ENCODE measurements around the gene TNFRSF18. TPM values are rescaled to one million over a fixed set of nuclear protein-coding genes. Genes with fewer than 3 reads are reported as not detected.

Gene TNFRSF18
- total and polyA plus RNA-seq, 2 donors (not counting 3 experiments of a cell fraction or from before 2014, with no cell fraction given) = not detected

GRCh38 chr1:1199141-1199960 is 7.0 kb downstream of the TNFRSF18 start:
- no peak overlapping the region for H3K9ac ChIP-seq (replicated peaks; ENCODE audit: extremely low read depth, insufficient read depth, low read length)
- H3K36me3 ChIP-seq (ENCODE audit: control insufficient read depth in 2 of 2, extremely low read depth in 1 of 2, insufficient read depth in 2 of 2, low read length in 2 of 2) = no peaks in the 10 kb centered on the region
- dilution Hi-C loops (cut with MboI; ENCODE audit: extremely low pct_ligation_motif_present, low sequenced_read_pairs) = no loop called here
- no peak overlapping the region for H2AFZ ChIP-seq (ENCODE audit: low read depth, low read length)
- CTCF ChIA-PET = no interaction called here
- no peak overlapping the region for H3K27ac ChIP-seq (ENCODE audit: insufficient read depth, low read depth, low read length)
- H3K9me3 ChIP-seq (replicated peaks; ENCODE audit: control insufficient read depth, insufficient read depth, low read length) = no peaks in the 10 kb centered on the region
- TF ChIP-seq GATA2 (IDR thresholded peaks at IDR 0.05; ENCODE audit: insufficient read depth, insufficient read length, low read depth, low read length) (no peak), POLR2A (IDR thresholded peaks at IDR 0.05; ENCODE audit: low read depth, low read length) (no peak), MAX (IDR thresholded peaks at IDR 0.05; ENCODE audit: insufficient read depth, insufficient read length) (no peak), CTCF (IDR thresholded peaks at IDR 0.05; ENCODE audit: extremely low read depth in 1 of 2, insufficient read depth in 1 of 2, low read depth in 1 of 2, low read length in 2 of 2) (no peak), FOS (IDR thresholded peaks at IDR 0.05; ENCODE audit: borderline replicate concordance, insufficient read depth, low read length) (no peak), JUN (IDR thresholded peaks at IDR 0.05; ENCODE audit: borderline replicate concordance, insufficient read depth, insufficient read length, low read depth) (no peak), POLR2AphosphoS5 (IDR thresholded peaks at IDR 0.05; ENCODE audit: insufficient read depth, low read depth, low read length) (no peak), EZH2 (IDR thresholded peaks at IDR 0.05; ENCODE audit: borderline replicate concordance, low read depth, low read length, severe bottlenecking) (no peak), MYC (IDR thresholded peaks at IDR 0.05; ENCODE audit: low read depth, low read length) (no peak)
- no peak for DNase-seq (ENCODE audit: low read depth, low spot score)
- H3K4me1 ChIP-seq (ENCODE audit: control insufficient read depth, extremely low read depth, insufficient read depth, low read length) = no peaks in the 10 kb centered on the region
- H3K4me3 ChIP-seq (replicated peaks in 1 of 3; ENCODE audit: insufficient read depth in 1 of 3, low read depth in 1 of 3, low read length in 3 of 3) = no peak overlapping the region
- POLR2A ChIA-PET = interaction anchor here (0.6 kb wide), 1 partner anchor 9 kb away, joined by 3 read pairs; no protein-coding TSS in a partner anchor
- no TSS peak for BruUV-seq (replicated peaks)
- no peaks in the 10 kb centered on the region for H4K20me1 ChIP-seq (replicated peaks; ENCODE audit: control insufficient read depth, extremely low read depth, insufficient read depth, low read length)
- no peak for FAIRE-seq
- no peaks in the 10 kb centered on the region for H3K9me1 ChIP-seq (replicated peaks; ENCODE audit: control insufficient read depth, extremely low read depth, insufficient read depth, low read length)
- H3K4me2 ChIP-seq (ENCODE audit: insufficient read depth, low read length) = no peak overlapping the region
- peaks cover 0 to 1% of the 10 kb centered on the region in 2 experiments for H3K27me3 ChIP-seq (ENCODE audit: control insufficient read depth in 2 of 2, insufficient read depth in 2 of 2, low read length in 2 of 2)
- no peaks in the 10 kb centered on the region for H3K79me2 ChIP-seq (ENCODE audit: control insufficient read depth, insufficient read depth, low read length)
- intact Hi-C loops (cut with micrococcal nuclease) = no loop called here

Measured in endothelial cell of umbilical vein (primary cell).